Smooth muscle cell (in vitro differentiated cells): Measurements from ENCODE around the gene PIGC. TPM values are rescaled to one million over a fixed set of nuclear protein-coding genes. Genes with fewer than 3 reads are reported as not detected.

Experiments used
- DNase-seq: peaks from one replicate; lab custom pipeline; 2025; ENCODE audit not compliant: unreplicated experiment; lab: John Stamatoyannopoulos, UW
- H2AFZ ChIP-seq: fragments of 200-600 bp; sonication (generic); 2 replicates; pipeline ENCODE4 v1.6.0; 2016; ENCODE audit warnings: antibody characterized with exemption, low read depth, mild to moderate bottlenecking
- H3F3A ChIP-seq: fragments of 200-600 bp; sonication (generic); 2 replicates; pipeline ENCODE4 v1.6.0; 2017; ENCODE audit warnings: antibody characterized with exemption, low read depth
- H3K27ac ChIP-seq: fragments of 200-600 bp; sonication (generic); 2 replicates; pipeline ENCODE4 v1.5.1; 2016; ENCODE audit warnings: low read depth, mild to moderate bottlenecking
- H3K27me3 ChIP-seq: fragments of 200-600 bp; sonication (generic); 2 replicates; pipeline ENCODE4 v1.6.1; 2016; ENCODE audit warnings: low read depth, mild to moderate bottlenecking
- H3K36me3 ChIP-seq: fragments of 200-600 bp; sonication (generic); 2 replicates; pipeline ENCODE4 v1.5.1; 2016; ENCODE audit warnings: low read depth
- H3K4me1 ChIP-seq: fragments of 200-600 bp; sonication (generic); 2 replicates; pipeline ENCODE4 v1.5.1; 2016; ENCODE audit warnings: low read depth
- H3K4me2 ChIP-seq: fragments of 200-600 bp; sonication (generic); 2 replicates; pipeline ENCODE4 v1.6.0; 2016; ENCODE audit warnings: mild to moderate bottlenecking
- H3K4me3 ChIP-seq: fragments of 200-600 bp; sonication (generic); 2 replicates; pipeline ENCODE4 v1.5.1; 2016; ENCODE audit warnings: mild to moderate bottlenecking
- H3K79me2 ChIP-seq: fragments of 200-600 bp; sonication (generic); 2 replicates; pipeline ENCODE4 v1.6.0; 2016; ENCODE audit warnings: low read depth, mild to moderate bottlenecking
- H3K9ac ChIP-seq: fragments of 200-600 bp; sonication (generic); 2 replicates; pipeline ENCODE4 v1.6.0; 2016; ENCODE audit warnings: low read depth
- H3K9me3 ChIP-seq: fragments of 200-600 bp; sonication (generic); replicated peaks from 2 replicates; pipeline ENCODE4 v1.5.1; 2016; ENCODE audit warnings: low read depth
- H4K20me1 ChIP-seq: fragments of 200-600 bp; sonication (generic); 2 replicates; pipeline ENCODE4 v1.6.0; 2016; ENCODE audit warnings: low read depth
- WGBS: methylation state at CpG from one replicate; pipeline ENCODE4 v1.1.7; 2016; ENCODE audit warnings: low lambda C conversion rate; 5-methylcytosine and 5-hydroxymethylcytosine counted together
- polyA plus RNA-seq: library from polyadenylated mRNA; unstranded; fragments of >200 nt; fragmentation: Nextera tagmentation; extraction: Ambion mirVana; gene quantifications from 2 replicates; pipeline ENCODE4 v1.2.1, GENCODE V29; 2016
- total RNA-seq: library from RNA; depleted of rRNA; stranded (reverse); fragments of >200 nt; gene quantifications from 2 replicates; pipeline ENCODE4 v1.2.3, GENCODE V29; 2014
- TF ChIP-seq, protein P1 (sequence below): fragments of 200-600 bp; sonication (generic); IDR thresholded peaks from 2 replicates; pipeline ENCODE4 v1.5.1; 2017; ENCODE audit warnings: borderline replicate concordance, mild to moderate bottlenecking, antibody characterized with exemption; ENCODE audit not compliant: insufficient read depth, poor library complexity, severe bottlenecking

Gene PIGC
- total and polyA plus RNA-seq, 2 experiments from 2014 or later: 25.3 to 41.1 TPM

DNA sequence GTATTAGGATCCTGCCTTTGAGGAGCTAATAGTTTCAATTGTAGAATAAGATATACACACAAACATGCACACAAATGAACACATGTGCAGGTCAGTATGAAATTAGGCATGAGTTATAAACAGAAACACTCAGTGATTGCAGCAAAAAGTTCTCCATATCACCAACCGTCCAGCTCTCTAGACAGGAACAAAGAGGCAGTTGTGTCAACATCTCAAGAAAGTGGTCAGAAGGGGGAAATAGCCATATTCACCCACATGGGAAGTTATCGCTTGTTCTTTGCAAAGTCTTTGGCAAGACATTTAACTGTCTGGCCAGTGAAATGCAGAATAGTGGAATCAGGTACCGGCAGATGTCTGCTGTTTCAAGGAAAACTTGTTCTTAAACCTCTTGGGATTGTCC is 29.4 kb upstream of the PIGC start:
- Histone ChIP-seq H3K27ac (no peak overlapping the region), H3K4me3 (no peak overlapping the region), H3K4me2 (no peak overlapping the region), H3F3A (no peaks in the 10 kb centered on the region), H3K9ac (no peak overlapping the region), H4K20me1 (no peaks in the 10 kb centered on the region), H3K4me1 (peaks cover 5% of the 10 kb centered on the region), H3K9me3 (no peaks in the 10 kb centered on the region), H2AFZ (no peak overlapping the region), H3K27me3 (no peaks in the 10 kb centered on the region), H3K79me2 (no peaks in the 10 kb centered on the region), H3K36me3 (no peaks in the 10 kb centered on the region)
- TF ChIP-seq, protein P1, sequence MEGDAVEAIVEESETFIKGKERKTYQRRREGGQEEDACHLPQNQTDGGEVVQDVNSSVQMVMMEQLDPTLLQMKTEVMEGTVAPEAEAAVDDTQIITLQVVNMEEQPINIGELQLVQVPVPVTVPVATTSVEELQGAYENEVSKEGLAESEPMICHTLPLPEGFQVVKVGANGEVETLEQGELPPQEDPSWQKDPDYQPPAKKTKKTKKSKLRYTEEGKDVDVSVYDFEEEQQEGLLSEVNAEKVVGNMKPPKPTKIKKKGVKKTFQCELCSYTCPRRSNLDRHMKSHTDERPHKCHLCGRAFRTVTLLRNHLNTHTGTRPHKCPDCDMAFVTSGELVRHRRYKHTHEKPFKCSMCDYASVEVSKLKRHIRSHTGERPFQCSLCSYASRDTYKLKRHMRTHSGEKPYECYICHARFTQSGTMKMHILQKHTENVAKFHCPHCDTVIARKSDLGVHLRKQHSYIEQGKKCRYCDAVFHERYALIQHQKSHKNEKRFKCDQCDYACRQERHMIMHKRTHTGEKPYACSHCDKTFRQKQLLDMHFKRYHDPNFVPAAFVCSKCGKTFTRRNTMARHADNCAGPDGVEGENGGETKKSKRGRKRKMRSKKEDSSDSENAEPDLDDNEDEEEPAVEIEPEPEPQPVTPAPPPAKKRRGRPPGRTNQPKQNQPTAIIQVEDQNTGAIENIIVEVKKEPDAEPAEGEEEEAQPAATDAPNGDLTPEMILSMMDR: no peak
- 88% methylated on average over 3 of the region's 3 CpGs for WGBS
- DNase-seq: no peak

DNA sequence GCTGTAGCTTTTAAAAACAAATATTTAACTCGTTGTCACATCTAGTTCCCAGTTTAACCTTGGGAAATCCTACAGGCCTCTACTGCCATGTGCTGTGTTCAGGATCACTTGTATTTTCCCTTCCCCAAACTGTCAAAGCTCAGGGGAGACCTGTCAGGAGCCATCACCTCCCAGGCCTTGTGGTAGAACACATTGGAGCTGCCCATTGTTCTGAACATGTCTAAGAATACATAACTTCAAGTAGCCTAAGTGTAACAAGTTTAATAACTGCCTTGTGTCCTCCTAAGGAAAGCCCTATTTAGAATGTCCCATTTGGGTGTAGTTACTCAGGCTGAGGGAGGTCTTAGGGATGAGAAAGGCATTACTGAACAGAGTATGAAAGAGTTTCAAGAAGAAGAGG is 28.6 kb upstream of the PIGC start:
- H2AFZ ChIP-seq: no peak overlapping the region
- no peaks in the 10 kb centered on the region for H3K9me3 ChIP-seq
- no peaks in the 10 kb centered on the region for H4K20me1 ChIP-seq
- H3K27ac ChIP-seq: no peak overlapping the region
- no peak overlapping the region for H3K9ac ChIP-seq
- no peaks in the 10 kb centered on the region for H3F3A ChIP-seq
- no peaks in the 10 kb centered on the region for H3K27me3 ChIP-seq
- no peak overlapping the region for H3K4me3 ChIP-seq
- no peaks in the 10 kb centered on the region for H3K36me3 ChIP-seq
- peaks cover 10% of the 10 kb centered on the region for H3K4me1 ChIP-seq
- no peak for DNase-seq
- WGBS: 95% methylated on average over 1 of the region's 1 CpG
- no peak overlapping the region for H3K4me2 ChIP-seq
- TF ChIP-seq, protein P1: no peak
- no peaks in the 10 kb centered on the region for H3K79me2 ChIP-seq

DNA sequence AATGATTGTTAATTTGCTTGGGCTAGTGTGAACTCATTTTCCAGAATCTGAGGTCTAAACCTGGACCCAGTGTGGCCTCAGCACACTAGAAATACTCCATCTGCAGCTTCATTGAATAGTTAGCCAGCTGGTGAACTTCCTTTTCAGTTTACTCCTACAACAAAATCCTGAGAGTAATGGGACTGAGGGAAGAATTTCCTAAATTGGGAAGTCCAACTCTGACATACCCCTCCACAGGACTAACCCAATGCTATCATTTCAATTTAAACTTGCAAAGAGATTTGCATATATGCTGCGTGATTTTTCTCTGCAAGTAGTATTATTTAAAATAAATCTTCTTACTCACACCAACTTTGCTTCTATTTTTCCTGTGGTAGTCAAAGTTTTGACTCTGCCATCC is 27.8 kb upstream of the PIGC start:
- 96% methylated on average over 1 of the region's 1 CpG for WGBS
- peaks cover 10% of the 10 kb centered on the region for H3K4me1 ChIP-seq
- no peaks in the 10 kb centered on the region for H3K27me3 ChIP-seq
- H3K9me3 ChIP-seq: no peaks in the 10 kb centered on the region
- no peak overlapping the region for H3K4me2 ChIP-seq
- H3K36me3 ChIP-seq: no peaks in the 10 kb centered on the region
- no peaks in the 10 kb centered on the region for H4K20me1 ChIP-seq
- H2AFZ ChIP-seq: no peak overlapping the region
- H3F3A ChIP-seq: no peaks in the 10 kb centered on the region
- no peak overlapping the region for H3K4me3 ChIP-seq
- H3K79me2 ChIP-seq: no peaks in the 10 kb centered on the region
- no peak for DNase-seq
- no peak overlapping the region for H3K27ac ChIP-seq
- H3K9ac ChIP-seq: no peak overlapping the region
- TF ChIP-seq, protein P1: no peak

DNA sequence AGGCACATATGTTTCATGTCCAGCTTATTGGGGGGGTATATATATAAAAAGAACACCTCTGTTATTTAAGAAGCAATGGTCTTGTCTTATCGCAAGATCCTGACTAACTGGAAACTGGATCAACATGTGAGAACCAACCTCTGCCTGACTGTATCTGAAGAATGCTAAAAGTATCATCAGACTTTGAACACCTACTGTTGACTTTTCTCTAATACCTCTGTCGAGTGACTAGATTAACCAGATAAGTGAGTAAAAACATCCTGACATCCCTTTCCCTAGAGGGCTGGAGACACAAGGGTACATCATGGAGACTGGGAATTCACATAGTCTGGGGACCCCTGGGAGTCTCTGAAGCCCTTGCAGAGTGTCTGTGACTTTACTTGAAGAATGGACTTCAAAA is 26.3 kb upstream of the PIGC start:
- WGBS: 64% methylated on average over 2 of the region's 2 CpGs
- Histone ChIP-seq H3K4me2 (no peak overlapping the region), H3K79me2 (no peaks in the 10 kb centered on the region), H3K27ac (no peak overlapping the region), H3K4me3 (no peak overlapping the region), H3K9ac (no peak overlapping the region), H3K4me1 (peaks cover 10% of the 10 kb centered on the region), H3F3A (no peaks in the 10 kb centered on the region), H2AFZ (no peak overlapping the region), H3K27me3 (no peaks in the 10 kb centered on the region), H3K9me3 (no peaks in the 10 kb centered on the region), H3K36me3 (no peaks in the 10 kb centered on the region), H4K20me1 (no peaks in the 10 kb centered on the region)
- DNase-seq: no peak
- TF ChIP-seq, protein P1: no peak
